Uterus (tissue), 2 donors: ENCODE results near the gene EAF1.

ENCODE experiments used
- POLR2A ChIP-seq, 2 donors: fragments of 450-650 bp; IDR thresholded peaks; one replicate each; pipeline ENCODE4 v1.6.1; 2016; ENCODE audit warnings: antibody characterized with exemption in 2 of 2, mild to moderate bottlenecking in 1 of 2, moderate library complexity in 1 of 2
- TF ChIP-seq, protein P1 (sequence below), 4 experiments: fragments of 200-600 bp in 2 of 4; fragments of 450-650 bp in 2 of 4; sonication (generic) in 2 of 4; IDR thresholded peaks; one replicate each; pipeline ENCODE4 v1.5.1; 2016 to 2019; ENCODE audit warnings: antibody characterized with exemption in 4 of 4, mild to moderate bottlenecking in 2 of 4, moderate library complexity in 1 of 4

DNA sequence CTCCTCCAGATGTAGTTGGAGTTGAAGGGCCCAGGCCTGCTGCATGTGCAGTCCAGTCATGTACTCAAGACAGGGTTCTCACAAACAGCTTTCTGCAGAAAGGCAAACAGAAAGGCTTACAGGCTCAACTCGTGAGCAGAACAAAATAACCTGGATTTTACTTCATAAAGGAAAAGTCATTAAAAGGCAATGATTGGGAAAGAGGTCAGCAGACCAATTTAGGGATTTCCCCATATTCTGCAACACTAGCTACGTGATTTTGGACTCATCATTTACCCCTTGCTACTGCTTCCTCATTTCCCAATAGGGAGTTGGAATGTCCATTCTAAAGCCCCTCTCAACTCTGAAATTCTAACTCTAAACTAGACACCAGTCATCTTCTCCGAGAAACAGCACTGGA lies 18.2 kb upstream of the EAF1 start:
- TF ChIP-seq, protein P1, sequence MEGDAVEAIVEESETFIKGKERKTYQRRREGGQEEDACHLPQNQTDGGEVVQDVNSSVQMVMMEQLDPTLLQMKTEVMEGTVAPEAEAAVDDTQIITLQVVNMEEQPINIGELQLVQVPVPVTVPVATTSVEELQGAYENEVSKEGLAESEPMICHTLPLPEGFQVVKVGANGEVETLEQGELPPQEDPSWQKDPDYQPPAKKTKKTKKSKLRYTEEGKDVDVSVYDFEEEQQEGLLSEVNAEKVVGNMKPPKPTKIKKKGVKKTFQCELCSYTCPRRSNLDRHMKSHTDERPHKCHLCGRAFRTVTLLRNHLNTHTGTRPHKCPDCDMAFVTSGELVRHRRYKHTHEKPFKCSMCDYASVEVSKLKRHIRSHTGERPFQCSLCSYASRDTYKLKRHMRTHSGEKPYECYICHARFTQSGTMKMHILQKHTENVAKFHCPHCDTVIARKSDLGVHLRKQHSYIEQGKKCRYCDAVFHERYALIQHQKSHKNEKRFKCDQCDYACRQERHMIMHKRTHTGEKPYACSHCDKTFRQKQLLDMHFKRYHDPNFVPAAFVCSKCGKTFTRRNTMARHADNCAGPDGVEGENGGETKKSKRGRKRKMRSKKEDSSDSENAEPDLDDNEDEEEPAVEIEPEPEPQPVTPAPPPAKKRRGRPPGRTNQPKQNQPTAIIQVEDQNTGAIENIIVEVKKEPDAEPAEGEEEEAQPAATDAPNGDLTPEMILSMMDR (IDR thresholded peaks at IDR 0.05): no peak
- TF ChIP-seq POLR2A (IDR thresholded peaks at IDR 0.05): no peak
